Measurements from ENCODE around the gene PCID2. TPM values are rescaled to one million over a fixed set of nuclear protein-coding genes. Genes with fewer than 3 reads are reported as not detected.

Gene PCID2
- total and polyA plus RNA-seq, 2 donors (not counting 1 experiment from before 2014, with no cell fraction given): 52.2 to 61.1 TPM

- Histone ChIP-seq H3K9ac (ENCODE audit: low read length) (no peak overlapping the region), H3K27ac (ENCODE audit: low read length in 2 of 2) (no peak overlapping the region), H3K4me1 (ENCODE audit: control insufficient read depth in 2 of 2, insufficient read depth in 2 of 2, low read length in 2 of 2) (no peaks in the 10 kb centered on the region), H3K36me3 (replicated peaks in 1 of 2; ENCODE audit: control extremely low read depth in 1 of 2, control insufficient read depth in 1 of 2, extremely low read depth in 1 of 2, insufficient read depth in 2 of 2, low read length in 1 of 2) (no peaks in the 10 kb centered on the region), H4K20me1 (ENCODE audit: control insufficient read depth, insufficient read depth, low read length, poor library complexity, severe bottlenecking) (no peaks in the 10 kb centered on the region), H3K4me3 (ENCODE audit: control extremely low read depth in 1 of 5, extremely low read depth in 1 of 5, insufficient read depth in 1 of 5, low read depth in 2 of 5, low read length in 4 of 5) (no peak overlapping the region), H3K9me3 (ENCODE audit: control extremely low read depth in 1 of 3, control insufficient read depth in 2 of 3, insufficient read depth in 1 of 3, low read length in 2 of 3) (peaks cover 0 to 8% (median 0%) of the 10 kb centered on the region in 3 donors), H3K79me2 (ENCODE audit: control insufficient read depth, insufficient read depth, low read length) (no peaks in the 10 kb centered on the region), H3K4me2 (replicated peaks; ENCODE audit: low read depth, low read length, poor library complexity, severe bottlenecking) (no peak overlapping the region), H3K27me3 (replicated peaks in 1 of 4; ENCODE audit: control extremely low read depth in 1 of 4, control insufficient read depth in 3 of 4, insufficient read depth in 4 of 4, low read length in 3 of 4) (peaks cover 0 to 7% (median 0%) of the 10 kb centered on the region in 4 experiments), H2AFZ (ENCODE audit: insufficient read depth, low read depth, low read length, poor library complexity, severe bottlenecking) (no peak overlapping the region)
- ATAC-seq (ENCODE audit: low read depth): no peak
- H3K27ac Mint-ChIP-seq: no peak overlapping the region
- ChIA-PET POLR2A (no interaction called here), CTCF (no interaction called here)
- TF ChIP-seq EZH2 (IDR thresholded peaks at IDR 0.05; ENCODE audit: borderline replicate concordance, insufficient read depth, low read depth, low read length, poor library complexity, severe bottlenecking) (no peak), CTCF (IDR thresholded peaks at IDR 0.05) (no peak)
- no peaks in the 10 kb centered on the region for H3K4me1 Mint-ChIP-seq
- no peak overlapping the region for H3K4me3 Mint-ChIP-seq
- DNase-seq: no peak
- no peaks in the 10 kb centered on the region for H3K9me3 Mint-ChIP-seq (ENCODE audit: insufficient read depth)
- H3K27me3 Mint-ChIP-seq: peaks cover 17% of the 10 kb centered on the region
- intact Hi-C loops (cut with micrococcal nuclease): no loop called here
- 92% methylated on average over 37 of the region's 39 CpGs for WGBS (ENCODE audit: insufficient coverage)
Measured at GRCh38 chr13:113143466-113144254, 64.8 kb downstream of the PCID2 start.

- no peak overlapping the region for H3K4me2 ChIP-seq (replicated peaks; ENCODE audit: low read depth, low read length, poor library complexity, severe bottlenecking)
- POLR2A ChIA-PET: no interaction called here
- no peaks in the 10 kb centered on the region for H3K4me1 ChIP-seq (ENCODE audit: control insufficient read depth in 2 of 2, insufficient read depth in 2 of 2, low read length in 2 of 2)
- TF ChIP-seq CTCF (IDR thresholded peaks at IDR 0.05): no peak
- no peak for TF ChIP-seq EZH2 (IDR thresholded peaks at IDR 0.05; ENCODE audit: borderline replicate concordance, insufficient read depth, low read depth, low read length, poor library complexity, severe bottlenecking)
- H3K27me3 ChIP-seq (replicated peaks in 1 of 4; ENCODE audit: control extremely low read depth in 1 of 4, control insufficient read depth in 3 of 4, insufficient read depth in 4 of 4, low read length in 3 of 4): peaks cover 0 to 7% (median 0%) of the 10 kb centered on the region in 4 experiments
- no peak overlapping the region for H3K4me3 ChIP-seq (ENCODE audit: control extremely low read depth in 1 of 5, extremely low read depth in 1 of 5, insufficient read depth in 1 of 5, low read depth in 2 of 5, low read length in 4 of 5)
- H3K9ac ChIP-seq (ENCODE audit: low read length): no peak overlapping the region
- H4K20me1 ChIP-seq (ENCODE audit: control insufficient read depth, insufficient read depth, low read length, poor library complexity, severe bottlenecking): no peaks in the 10 kb centered on the region
- Mint-ChIP-seq H3K4me3 (no peak overlapping the region), H3K27me3 (peaks cover 16% of the 10 kb centered on the region), H3K4me1 (no peaks in the 10 kb centered on the region), H3K9me3 (ENCODE audit: insufficient read depth) (no peaks in the 10 kb centered on the region), H3K27ac (no peak overlapping the region)
- H3K9me3 ChIP-seq (ENCODE audit: control extremely low read depth in 1 of 3, control insufficient read depth in 2 of 3, insufficient read depth in 1 of 3, low read length in 2 of 3): peaks cover 0 to 8% (median 0%) of the 10 kb centered on the region in 3 donors
- intact Hi-C loops (cut with micrococcal nuclease): no loop called here
- H3K27ac ChIP-seq (ENCODE audit: low read length in 2 of 2): no peak overlapping the region
- H3K36me3 ChIP-seq (replicated peaks in 1 of 2; ENCODE audit: control extremely low read depth in 1 of 2, control insufficient read depth in 1 of 2, extremely low read depth in 1 of 2, insufficient read depth in 2 of 2, low read length in 1 of 2): no peaks in the 10 kb centered on the region
- H3K79me2 ChIP-seq (ENCODE audit: control insufficient read depth, insufficient read depth, low read length): no peaks in the 10 kb centered on the region
- WGBS (ENCODE audit: insufficient coverage): 83% methylated on average over 7 of the region's 7 CpGs
- CTCF ChIA-PET: no interaction called here
- H2AFZ ChIP-seq (ENCODE audit: insufficient read depth, low read depth, low read length, poor library complexity, severe bottlenecking): no peak overlapping the region
- DNase-seq (no peak), ATAC-seq (ENCODE audit: low read depth) (no peak)
Measured at GRCh38 chr13:113142876-113143275, 65.6 kb downstream of the PCID2 start.
